Tibial nerve (tissue), 4 donors: ENCODE results near the gene PNRC1.
A peak's percentile ranks its signal among the peaks of the same experiment; 100 is the strongest.

Experiments
- EP300 ChIP-seq, 2 donors: sonication (generic); formaldehyde crosslinking; IDR thresholded peaks; one replicate each; pipeline ENCODE4 v1.6.1; 2017; ENCODE audit warnings: antibody characterized with exemption in 2 of 2, mild to moderate bottlenecking in 1 of 2
- TF ChIP-seq, protein P1 (sequence below), 5 experiments: fragments of 200-600 bp in 3 of 5; fragments of 450-650 bp in 2 of 5; sonication (generic) in 3 of 5; IDR thresholded peaks; one replicate each; pipeline ENCODE4 v1.5.1; 2016 to 2019; ENCODE audit warnings: antibody characterized with exemption in 5 of 5, mild to moderate bottlenecking in 3 of 5, moderate library complexity in 2 of 5

GRCh38 chr6:89034586-89035251, 45.8 kb upstream of the PNRC1 start:
- TF ChIP-seq, protein P1, sequence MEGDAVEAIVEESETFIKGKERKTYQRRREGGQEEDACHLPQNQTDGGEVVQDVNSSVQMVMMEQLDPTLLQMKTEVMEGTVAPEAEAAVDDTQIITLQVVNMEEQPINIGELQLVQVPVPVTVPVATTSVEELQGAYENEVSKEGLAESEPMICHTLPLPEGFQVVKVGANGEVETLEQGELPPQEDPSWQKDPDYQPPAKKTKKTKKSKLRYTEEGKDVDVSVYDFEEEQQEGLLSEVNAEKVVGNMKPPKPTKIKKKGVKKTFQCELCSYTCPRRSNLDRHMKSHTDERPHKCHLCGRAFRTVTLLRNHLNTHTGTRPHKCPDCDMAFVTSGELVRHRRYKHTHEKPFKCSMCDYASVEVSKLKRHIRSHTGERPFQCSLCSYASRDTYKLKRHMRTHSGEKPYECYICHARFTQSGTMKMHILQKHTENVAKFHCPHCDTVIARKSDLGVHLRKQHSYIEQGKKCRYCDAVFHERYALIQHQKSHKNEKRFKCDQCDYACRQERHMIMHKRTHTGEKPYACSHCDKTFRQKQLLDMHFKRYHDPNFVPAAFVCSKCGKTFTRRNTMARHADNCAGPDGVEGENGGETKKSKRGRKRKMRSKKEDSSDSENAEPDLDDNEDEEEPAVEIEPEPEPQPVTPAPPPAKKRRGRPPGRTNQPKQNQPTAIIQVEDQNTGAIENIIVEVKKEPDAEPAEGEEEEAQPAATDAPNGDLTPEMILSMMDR (IDR thresholded peaks at IDR 0.05), result no peak
- TF ChIP-seq EP300 (IDR thresholded peaks at IDR 0.05), result peak in 1 of 2 donors; percentile 76
